Calu3 (cell line): ENCODE results near the gene UBE2O. TPM values are rescaled to one million over a fixed set of nuclear protein-coding genes. Genes with fewer than 3 reads are reported as not detected.

ENCODE experiments used
- BruUV-seq: library from RNA; stranded (reverse); fragments of 400-500 nt; replicated peaks from 2 replicates; lab custom pipeline; 2021; lab: Mats Ljungman, UMichigan
- CTCF ChIA-PET: fragments of 300-600 bp; sonication (Branson Sonifier 250); formaldehyde crosslinking; loops from one replicate; lab custom pipeline; 2022; ENCODE audit warnings: antibody characterized with exemption; lab: Charles Lee
- DNase-seq: peaks from one replicate; pipeline ENCODE4 v3.0.0; 2022
- H3K27ac Mint-ChIP-seq: one replicate; pipeline ENCODE4 v1.8.0; 2022; ENCODE audit warnings: mixed read lengths; ENCODE audit not compliant: unreplicated experiment
- H3K27me3 Mint-ChIP-seq: one replicate; pipeline ENCODE4 v1.8.0; 2022; ENCODE audit warnings: mixed read lengths; ENCODE audit not compliant: unreplicated experiment
- H3K36me3 Mint-ChIP-seq: one replicate; pipeline ENCODE4 v1.8.0; 2022; ENCODE audit warnings: mild to moderate bottlenecking, moderate library complexity, mixed read lengths; ENCODE audit not compliant: insufficient read depth, unreplicated experiment
- H3K4me1 Mint-ChIP-seq: one replicate; pipeline ENCODE4 v1.8.0; 2022; ENCODE audit warnings: mild to moderate bottlenecking, low read depth, mixed read lengths; ENCODE audit not compliant: unreplicated experiment
- H3K4me3 Mint-ChIP-seq: one replicate; pipeline ENCODE4 v1.8.0; 2022; ENCODE audit warnings: mild to moderate bottlenecking, low read depth, moderate library complexity, mixed read lengths; ENCODE audit not compliant: unreplicated experiment
- H3K9me3 Mint-ChIP-seq: one replicate; pipeline ENCODE4 v1.8.0; 2022; ENCODE audit warnings: low read depth, mixed read lengths; ENCODE audit not compliant: unreplicated experiment
- CTCF ChIP-seq: fragments of 200-600 bp; IDR thresholded peaks from one replicate; pipeline ENCODE4 v1.8.0; 2022; ENCODE audit warnings: antibody characterized with exemption; ENCODE audit not compliant: unreplicated experiment
- intact Hi-C: fragments of 100-400 bp; cut with micrococcal nuclease; formaldehyde crosslinking; loops from one replicate; pipeline ENCODE4 v1.10.0; 2022; ENCODE audit not compliant: unreplicated experiment
- total RNA-seq: library from RNA; stranded (reverse); gene quantifications from 2 replicates; pipeline ENCODE4 v1.2.3, GENCODE V29; 2022

Gene UBE2O
- total RNA-seq, 1 experiment from 2014 or later = 29.0 TPM

- TF ChIP-seq CTCF = no peak
- no peaks in the 10 kb centered on the region for H3K27me3 Mint-ChIP-seq
- H3K36me3 Mint-ChIP-seq = peaks cover 25% of the 10 kb centered on the region
- DNase-seq = no peak
- no peaks in the 10 kb centered on the region for H3K4me1 Mint-ChIP-seq
- no peak overlapping the region for H3K27ac Mint-ChIP-seq
- H3K9me3 Mint-ChIP-seq = no peaks in the 10 kb centered on the region
- CTCF ChIA-PET = no interaction called here
- no TSS peak for BruUV-seq
- no peak overlapping the region for H3K4me3 Mint-ChIP-seq
- intact Hi-C loops = no loop called here
Observed at GRCh38 chr17:76474238-76474637, 21.3 kb upstream of the UBE2O start.

GRCh38 chr17:76473541-76473985, 20.6 kb upstream of the UBE2O start:
- BruUV-seq = no TSS peak
- Mint-ChIP-seq H3K4me1 (no peaks in the 10 kb centered on the region), H3K27me3 (no peaks in the 10 kb centered on the region), H3K27ac (no peak overlapping the region), H3K4me3 (no peak overlapping the region), H3K9me3 (no peaks in the 10 kb centered on the region), H3K36me3 (peaks cover 22% of the 10 kb centered on the region)
- DNase-seq = no peak
- TF ChIP-seq CTCF = peak; percentile 32
- intact Hi-C loops = no loop called here
- CTCF ChIA-PET = no interaction called here

- Mint-ChIP-seq H3K27me3 (no peaks in the 10 kb centered on the region), H3K9me3 (no peaks in the 10 kb centered on the region), H3K36me3 (peaks cover 22% of the 10 kb centered on the region), H3K4me3 (no peak overlapping the region), H3K27ac (no peak overlapping the region), H3K4me1 (no peaks in the 10 kb centered on the region)
- no peak for TF ChIP-seq CTCF
- intact Hi-C loops = no loop called here
- BruUV-seq = no TSS peak
- CTCF ChIA-PET = no interaction called here
- DNase-seq = no peak
Observed at GRCh38 chr17:76472726-76473125, 19.8 kb upstream of the UBE2O start.

- CTCF ChIA-PET = no interaction called here
- DNase-seq = no peak
- no TSS peak for BruUV-seq
- intact Hi-C loops = no loop called here
- TF ChIP-seq CTCF = no peak
- no peak overlapping the region for H3K4me3 Mint-ChIP-seq
- no peaks in the 10 kb centered on the region for H3K9me3 Mint-ChIP-seq
- H3K36me3 Mint-ChIP-seq = peaks cover 22% of the 10 kb centered on the region
- no peaks in the 10 kb centered on the region for H3K27me3 Mint-ChIP-seq
- no peak overlapping the region for H3K27ac Mint-ChIP-seq
- H3K4me1 Mint-ChIP-seq = no peaks in the 10 kb centered on the region
Observed at GRCh38 chr17:76472258-76472645, 19.3 kb upstream of the UBE2O start.
